Fibroblast of lung (primary cell): ENCODE results near the gene USO1.

Experiments
- CTCF ChIP-seq, 2 donors: IDR thresholded peaks in 1 of 2; conservative IDR thresholded peaks in 1 of 2; 1 replicate in 1 of 2; 2 replicates in 1 of 2; pipeline ENCODE4 v1.5.1; 2011 to 2012; ENCODE audit warnings: low read length in 2 of 2, control low read depth in 1 of 2, inconsistent platforms in 1 of 2, low read depth in 1 of 2, mild to moderate bottlenecking in 1 of 2
- EZH2 ChIP-seq: IDR thresholded peaks from 2 replicates; pipeline ENCODE4 v1.5.1; 2012; ENCODE audit warnings: low read length, control low read depth, mild to moderate bottlenecking; ENCODE audit errors: missing control alignments

GRCh38 chr4:75696071-75696470 lies 28.3 kb upstream of the USO1 start:
- TF ChIP-seq CTCF (conservative IDR thresholded peaks at IDR 0.05 in 1 of 2, IDR thresholded peaks at IDR 0.05 in 1 of 2; ENCODE audit: low read depth in 1 of 2, low read length in 2 of 2) (no peak), EZH2 (no peak)
